Tibial nerve (tissue), 4 donors: ENCODE data around the gene B3GALT2. TPM values are rescaled to one million over a fixed set of nuclear protein-coding genes. Genes with fewer than 3 reads are reported as not detected.

ENCODE experiments used
- DNase-seq, 2 donors: peaks; one replicate each; pipeline ENCODE4 v3.0.0-alpha.2; 2019; ENCODE audit warnings: low spot score in 2 of 2
- H3K27ac ChIP-seq, 4 donors: fragments of 200-600 bp; sonication (generic) in 3 of 4; one replicate each; pipeline ENCODE4 v1.5.1; 2017 to 2019; ENCODE audit warnings: mild to moderate bottlenecking in 1 of 4
- H3K27me3 ChIP-seq, 2 donors: fragments of 200-600 bp; sonication (generic) in 1 of 2; one replicate each; pipeline versions ENCODE4 v1.5.1 to v1.6.0; 2017 to 2019
- H3K36me3 ChIP-seq, 3 donors: fragments of 200-600 bp; sonication (generic); one replicate each; pipeline ENCODE4 v1.5.1; 2018 to 2019
- H3K4me1 ChIP-seq, 4 donors: fragments of 200-600 bp; sonication (generic) in 3 of 4; one replicate each; pipeline ENCODE4 v1.5.1; 2017 to 2019
- H3K4me3 ChIP-seq, 4 donors: fragments of 200-600 bp; sonication (generic) in 3 of 4; one replicate each; pipeline ENCODE4 v1.5.1; 2017 to 2019; ENCODE audit warnings: mild to moderate bottlenecking in 1 of 4, moderate library complexity in 1 of 4
- H3K9me3 ChIP-seq, 4 donors: fragments of 200-600 bp; sonication (generic) in 3 of 4; one replicate each; pipeline ENCODE4 v1.5.1; 2017 to 2019
- EP300 ChIP-seq, 2 donors: sonication (generic); formaldehyde crosslinking; IDR thresholded peaks; one replicate each; pipeline ENCODE4 v1.6.1; 2017; ENCODE audit warnings: antibody characterized with exemption in 2 of 2, mild to moderate bottlenecking in 1 of 2
- POLR2A ChIP-seq, 2 donors: fragments of 450-650 bp; IDR thresholded peaks; one replicate each; pipeline ENCODE4 v1.6.1; 2017; ENCODE audit warnings: antibody characterized with exemption in 2 of 2, mild to moderate bottlenecking in 2 of 2, moderate library complexity in 2 of 2
- WGBS, 2 donors: methylation state at CpG; one replicate each; pipeline ENCODE4 v1.1.5; 2018; 5-methylcytosine and 5-hydroxymethylcytosine counted together
- total RNA-seq, 4 donors: library from RNA; depleted of rRNA; stranded (reverse); fragments of >200 nt; gene quantifications; one replicate each; pipeline ENCODE4 v1.1.0, GENCODE V29; 2016
- TF ChIP-seq, protein P1 (sequence below), 5 experiments: fragments of 200-600 bp in 3 of 5; fragments of 450-650 bp in 2 of 5; sonication (generic) in 3 of 5; IDR thresholded peaks; one replicate each; pipeline ENCODE4 v1.5.1; 2016 to 2019; ENCODE audit warnings: antibody characterized with exemption in 5 of 5, mild to moderate bottlenecking in 3 of 5, moderate library complexity in 2 of 5

Gene B3GALT2
- total RNA-seq, 4 donors from 2014 or later = 3.9 to 11.7 (median 6.3) TPM

DNA sequence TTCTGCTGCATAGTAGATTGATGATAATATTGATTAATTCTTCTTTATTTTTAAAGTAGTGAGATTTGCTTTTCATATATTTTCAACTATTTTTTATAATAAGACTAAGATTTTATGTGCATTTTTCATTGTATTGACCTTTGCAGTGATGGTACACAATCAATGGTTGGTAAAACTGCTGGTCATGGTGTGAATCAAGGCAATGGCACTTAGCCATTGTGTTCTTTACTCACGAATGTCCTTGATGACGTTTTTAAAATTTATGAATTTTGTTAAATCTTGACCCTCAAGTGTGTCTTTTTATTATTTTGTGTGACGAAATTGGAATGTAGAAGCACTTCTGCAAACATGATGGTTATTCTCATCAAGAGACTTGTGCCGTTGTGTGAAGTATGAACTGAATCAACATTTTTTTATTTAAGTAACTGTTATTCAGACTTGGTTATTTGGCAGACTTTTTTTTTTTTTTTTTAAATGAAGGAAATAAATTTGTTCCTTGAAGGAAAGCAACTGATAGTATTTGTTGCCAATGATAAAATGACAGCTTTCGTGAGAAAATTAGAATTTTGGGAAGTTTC, 42.0 kb downstream of the B3GALT2 start:
- DNase-seq = no peak
- 51 to 53% methylated on average over 5 of the region's 5 CpGs for WGBS, 2 donors
- Histone ChIP-seq H3K27ac (no peak overlapping the region), H3K4me1 (peaks cover 0 to 30% (median 0%) of the 10 kb centered on the region in 4 donors), H3K36me3 (peaks cover 0 to 60% (median 0%) of the 10 kb centered on the region in 3 donors), H3K27me3 (no peaks in the 10 kb centered on the region), H3K9me3 (no peaks in the 10 kb centered on the region), H3K4me3 (no peak overlapping the region)
- TF ChIP-seq, protein P1, sequence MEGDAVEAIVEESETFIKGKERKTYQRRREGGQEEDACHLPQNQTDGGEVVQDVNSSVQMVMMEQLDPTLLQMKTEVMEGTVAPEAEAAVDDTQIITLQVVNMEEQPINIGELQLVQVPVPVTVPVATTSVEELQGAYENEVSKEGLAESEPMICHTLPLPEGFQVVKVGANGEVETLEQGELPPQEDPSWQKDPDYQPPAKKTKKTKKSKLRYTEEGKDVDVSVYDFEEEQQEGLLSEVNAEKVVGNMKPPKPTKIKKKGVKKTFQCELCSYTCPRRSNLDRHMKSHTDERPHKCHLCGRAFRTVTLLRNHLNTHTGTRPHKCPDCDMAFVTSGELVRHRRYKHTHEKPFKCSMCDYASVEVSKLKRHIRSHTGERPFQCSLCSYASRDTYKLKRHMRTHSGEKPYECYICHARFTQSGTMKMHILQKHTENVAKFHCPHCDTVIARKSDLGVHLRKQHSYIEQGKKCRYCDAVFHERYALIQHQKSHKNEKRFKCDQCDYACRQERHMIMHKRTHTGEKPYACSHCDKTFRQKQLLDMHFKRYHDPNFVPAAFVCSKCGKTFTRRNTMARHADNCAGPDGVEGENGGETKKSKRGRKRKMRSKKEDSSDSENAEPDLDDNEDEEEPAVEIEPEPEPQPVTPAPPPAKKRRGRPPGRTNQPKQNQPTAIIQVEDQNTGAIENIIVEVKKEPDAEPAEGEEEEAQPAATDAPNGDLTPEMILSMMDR (IDR thresholded peaks at IDR 0.05) = no peak
- no peak for TF ChIP-seq EP300 (IDR thresholded peaks at IDR 0.05)
- TF ChIP-seq POLR2A (IDR thresholded peaks at IDR 0.05) = no peak

- H3K9me3 ChIP-seq = no peaks in the 10 kb centered on the region
- H3K36me3 ChIP-seq = peaks cover 0 to 61% (median 0%) of the 10 kb centered on the region in 3 donors
- H3K27ac ChIP-seq = no peak overlapping the region
- H3K27me3 ChIP-seq = no peaks in the 10 kb centered on the region
- no peak for DNase-seq
- H3K4me3 ChIP-seq = no peak overlapping the region
- H3K4me1 ChIP-seq = peaks cover 0 to 30% (median 0%) of the 10 kb centered on the region in 4 donors
- TF ChIP-seq, protein P1 (IDR thresholded peaks at IDR 0.05) = peak in 3 of 5 experiments; percentile 5 to 30 (median 27)
- TF ChIP-seq POLR2A (IDR thresholded peaks at IDR 0.05) = no peak
- WGBS, 2 donors = 73 to 74% methylated on average over 1 of the region's 1 CpG
Observed at GRCh38 chr1:193143285-193143684, 43.1 kb downstream of the B3GALT2 start.

DNA sequence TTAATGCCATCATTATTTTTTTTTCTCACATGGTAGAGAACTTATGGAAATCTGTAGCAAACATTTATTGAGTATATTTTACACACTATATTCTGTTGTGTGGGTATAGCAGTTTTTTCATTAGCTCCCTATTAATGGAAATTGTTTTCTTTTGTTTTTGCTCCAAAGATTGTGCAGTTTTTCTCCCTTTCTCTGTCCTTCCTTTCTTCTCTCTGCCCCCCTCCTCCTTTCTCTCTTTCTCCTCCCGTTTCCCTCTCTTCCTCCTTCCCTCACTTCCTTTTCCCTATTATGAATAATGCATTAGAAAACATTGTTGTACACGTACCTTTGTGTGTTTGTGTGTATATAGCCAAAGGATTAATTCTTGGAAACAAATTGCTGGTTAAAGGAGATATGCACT, 44.0 kb downstream of the B3GALT2 start:
- WGBS, 2 donors = 36 to 51% methylated on average over 2 of the region's 2 CpGs
- Histone ChIP-seq H3K4me1 (peaks cover 0 to 30% (median 0%) of the 10 kb centered on the region in 4 donors), H3K9me3 (no peaks in the 10 kb centered on the region), H3K27ac (no peak overlapping the region), H3K4me3 (no peak overlapping the region), H3K27me3 (no peaks in the 10 kb centered on the region), H3K36me3 (peaks cover 0 to 61% (median 0%) of the 10 kb centered on the region in 3 donors)
- DNase-seq = no peak
- TF ChIP-seq EP300 (IDR thresholded peaks at IDR 0.05) (no peak), POLR2A (IDR thresholded peaks at IDR 0.05) (no peak)
- TF ChIP-seq, protein P1 (IDR thresholded peaks at IDR 0.05) = no peak

DNA sequence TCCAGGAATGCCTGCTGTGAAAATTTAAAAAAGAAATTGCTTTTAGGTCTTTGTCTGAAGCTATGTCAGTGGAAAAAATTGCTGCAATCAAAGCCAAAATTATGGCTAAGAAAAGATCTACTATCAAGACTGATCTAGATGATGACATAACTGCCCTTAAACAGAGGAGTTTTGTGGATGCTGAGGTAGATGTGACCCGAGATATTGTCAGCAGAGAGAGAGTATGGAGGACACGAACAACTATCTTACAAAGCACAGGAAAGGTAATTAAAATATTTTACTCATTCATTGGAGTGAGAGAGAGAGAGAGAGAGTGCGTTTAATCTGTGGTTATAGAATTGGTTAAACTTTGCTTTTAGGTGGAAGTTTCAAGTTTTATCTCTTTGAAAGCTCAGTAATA, 44.6 kb downstream of the B3GALT2 start:
- TF ChIP-seq EP300 (IDR thresholded peaks at IDR 0.05) = no peak
- TF ChIP-seq POLR2A (IDR thresholded peaks at IDR 0.05) = no peak
- TF ChIP-seq, protein P1 (IDR thresholded peaks at IDR 0.05) = no peak
- H3K4me3 ChIP-seq = no peak overlapping the region
- peaks cover 0 to 61% (median 0%) of the 10 kb centered on the region in 3 donors for H3K36me3 ChIP-seq
- WGBS, 2 donors = 52 to 55% methylated on average over 3 of the region's 3 CpGs
- no peaks in the 10 kb centered on the region for H3K9me3 ChIP-seq
- H3K27ac ChIP-seq = no peak overlapping the region
- no peak for DNase-seq
- H3K27me3 ChIP-seq = no peaks in the 10 kb centered on the region
- peaks cover 0 to 30% (median 0%) of the 10 kb centered on the region in 4 donors for H3K4me1 ChIP-seq

- H3K4me3 ChIP-seq = no peak overlapping the region
- no peaks in the 10 kb centered on the region for H3K9me3 ChIP-seq
- 82 to 86% methylated on average over 7 of the region's 7 CpGs for whole genome bisulfite sequencing, 2 donors
- no peak for DNase-seq
- H3K4me1 ChIP-seq = peaks cover 0 to 29% (median 0%) of the 10 kb centered on the region in 4 donors
- H3K36me3 ChIP-seq = peaks cover 0 to 57% (median 0%) of the 10 kb centered on the region in 3 donors
- no peaks in the 10 kb centered on the region for H3K27me3 ChIP-seq
- H3K27ac ChIP-seq = no peak overlapping the region
- TF ChIP-seq, protein P1 (IDR thresholded peaks at IDR 0.05) = no peak
- no peak for TF ChIP-seq EP300 (IDR thresholded peaks at IDR 0.05)
- TF ChIP-seq POLR2A (IDR thresholded peaks at IDR 0.05) = no peak
Observed at GRCh38 chr1:193140254-193140653, 46.2 kb downstream of the B3GALT2 start.
